ENCODE results near the gene GPD1. TPM values are rescaled to one million over a fixed set of nuclear protein-coding genes. Genes with fewer than 3 reads are reported as not detected.

GPD1 gene
- total and polyA plus RNA-seq, 9 of the 15 experiments (the other 6 are each of a cell fraction or from before 2014, with no cell fraction given), result 0.13 to 1.00 (median 0.55) TPM

DNA sequence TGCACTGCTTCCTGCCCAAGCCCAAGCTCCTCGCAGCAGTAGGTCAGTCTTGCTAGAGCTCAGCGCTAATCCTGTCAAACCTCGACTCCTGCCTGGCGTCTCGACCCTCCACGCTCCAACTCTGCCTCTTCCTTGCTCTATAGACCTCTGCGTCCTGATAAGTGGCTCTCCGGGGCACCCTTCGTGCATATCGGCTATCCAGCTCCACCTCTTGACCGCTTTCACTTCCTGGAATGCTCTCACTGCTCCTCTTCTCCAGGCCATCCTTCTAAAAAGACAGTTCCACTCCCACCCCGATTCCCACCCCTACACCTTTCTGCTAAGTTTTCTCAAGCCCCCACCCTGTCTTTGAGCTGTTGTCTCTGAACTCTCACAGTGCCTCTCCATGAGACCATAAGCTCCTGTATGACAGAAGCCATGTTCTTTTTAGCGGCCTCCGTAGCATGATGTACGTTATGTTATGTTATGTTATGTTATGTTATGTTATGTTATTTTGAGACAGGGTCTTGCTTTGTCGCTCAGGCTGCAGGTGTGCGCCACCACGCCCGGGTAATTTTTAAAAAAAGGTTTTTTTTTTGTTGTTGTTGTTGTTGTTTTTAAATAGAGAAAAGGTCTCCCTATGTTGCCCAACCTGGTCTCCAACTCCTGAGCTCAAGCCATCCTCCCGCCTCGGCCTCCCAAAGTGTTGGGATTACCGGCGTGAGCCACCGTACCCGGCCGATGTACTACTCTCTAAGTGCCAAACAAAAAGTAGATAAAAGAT is 8.8 kb downstream of the GPD1 start:
- no peaks in the 10 kb centered on the region for H3K27me3 ChIP-seq (ENCODE audit: control insufficient read depth in 2 of 2, insufficient read depth in 2 of 2, low read length in 2 of 2)
- ATAC-seq (peak; percentile 45), FAIRE-seq (no peak), DNase-seq (ENCODE audit: extremely low read depth in 1 of 4, low spot score in 3 of 4) (peak; percentile 55 to 79 (median 62))
- H3K4me2 ChIP-seq (ENCODE audit: insufficient read depth, low read length), result peak overlapping the region; percentile 98
- no TSS peak for BruUV-seq (replicated peaks)
- ChIA-PET CTCF (ENCODE audit: low intra/inter-chr PET ratio) (interaction anchor here (0.8 to 1.3 kb wide), 2 partner anchors 25 to 63 kb away, joined by 3 to 4 read pairs; no protein-coding TSS in a partner anchor), POLR2A (interaction anchor here (0.6 to 2.8 kb wide), 18 partner anchors 9 to 1179 kb away, joined by 3 to 15 read pairs (median 4); partner anchors contain the start of gene CERS5)
- peak overlapping the region; percentile 87 for H3K27ac ChIP-seq (ENCODE audit: extremely low read depth, low read depth, low read length)
- H4K20me1 ChIP-seq (replicated peaks; ENCODE audit: control insufficient read depth, insufficient read depth, low read length), result peaks cover 5% of the 10 kb centered on the region; the same call in 1 of the 2 replicates
- H3K79me2 ChIP-seq (ENCODE audit: control insufficient read depth, insufficient read depth, low read length), result peaks cover 44% of the 10 kb centered on the region
- WGBS (ENCODE audit: insufficient coverage, low coverage, missing lambda C conversion rate), result under 1% methylated on average over 23 of the region's 26 CpGs
- peak overlapping the region; percentile 78 for H3K4me3 ChIP-seq
- no peaks in the 10 kb centered on the region for H3K9me3 ChIP-seq (replicated peaks; ENCODE audit: control insufficient read depth, insufficient read depth, low read depth, low read length)
- H3K9me1 ChIP-seq (ENCODE audit: control insufficient read depth, insufficient read depth, low read length), result no peaks in the 10 kb centered on the region
- peaks cover 29 to 48% of the 10 kb centered on the region in 2 experiments for H3K4me1 ChIP-seq (replicated peaks in 1 of 2; ENCODE audit: control insufficient read depth in 2 of 2, insufficient read depth in 2 of 2, low read length in 2 of 2)
- peak overlapping the region; percentile 87 for H2AFZ ChIP-seq (ENCODE audit: low read depth, low read length)
- H3K36me3 ChIP-seq (ENCODE audit: control insufficient read depth, insufficient read depth, low read length), result peaks cover 14% of the 10 kb centered on the region; the same call in 2 of the 3 replicates
- intact Hi-C loops (cut with micrococcal nuclease) (no loop called here), in situ Hi-C loops (cut with MboI) (no loop called here)
- peak overlapping the region; percentile 79 to 100 for H3K9ac ChIP-seq (ENCODE audit: insufficient read depth in 1 of 2, low read depth in 2 of 2, low read length in 2 of 2)
- TF ChIP-seq ETS2 (tag; IDR thresholded peaks at IDR 0.05; ENCODE audit: borderline replicate concordance, poor library complexity, severe bottlenecking) (no peak), MAFF (IDR thresholded peaks at IDR 0.05; ENCODE audit: low read length) (no peak), ZNF324 (CRISPR knock-in tag; IDR thresholded peaks at IDR 0.05) (no peak), ASH1L (IDR thresholded peaks at IDR 0.05; ENCODE audit: borderline replicate concordance, low read depth, partially characterized antibody) (no peak), ESRRB (CRISPR knock-in tag; IDR thresholded peaks at IDR 0.05; ENCODE audit: borderline replicate concordance) (no peak), C11orf30 (IDR thresholded peaks at IDR 0.05; ENCODE audit: low read depth) (no peak), ZZZ3 (IDR thresholded peaks at IDR 0.05) (no peak), EWSR1 (IDR thresholded peaks at IDR 0.05; ENCODE audit: borderline replicate concordance, low read depth, partially characterized antibody) (no peak), ILK (tag; IDR thresholded peaks at IDR 0.05; ENCODE audit: borderline replicate concordance, low read depth) (no peak), ZNF551 (CRISPR knock-in tag; IDR thresholded peaks at IDR 0.05) (no peak), CUX1 (CRISPR knock-in tag; IDR thresholded peaks at IDR 0.05) (no peak), ARID3A (IDR thresholded peaks at IDR 0.05; ENCODE audit: borderline replicate concordance, low read depth, low read length) (no peak), TCFL5 (CRISPR knock-in tag; conservative IDR thresholded peaks at IDR 0.05) (no peak), CAMTA2 (CRISPR knock-in tag; conservative IDR thresholded peaks at IDR 0.05) (no peak), GABPB2 (CRISPR knock-in tag; conservative IDR thresholded peaks at IDR 0.05) (no peak)
